Fibroblast of skin of back (primary cell): Measurements from ENCODE around the gene MYO5B.
"Not testable (repeated sequence)": the region's sequence is repeated elsewhere in the genome, so short reads cannot be mapped to it uniquely, and the experiment has no call there.

ENCODE experiments used
- DNase-seq: peaks from one replicate; pipeline ENCODE4 v3.0.0-alpha.2; 2013

MYO5B gene

GRCh38 chr18:49819823-49820671, 374.9 kb downstream of the MYO5B start:
- no peak for DNase-seq

DNA sequence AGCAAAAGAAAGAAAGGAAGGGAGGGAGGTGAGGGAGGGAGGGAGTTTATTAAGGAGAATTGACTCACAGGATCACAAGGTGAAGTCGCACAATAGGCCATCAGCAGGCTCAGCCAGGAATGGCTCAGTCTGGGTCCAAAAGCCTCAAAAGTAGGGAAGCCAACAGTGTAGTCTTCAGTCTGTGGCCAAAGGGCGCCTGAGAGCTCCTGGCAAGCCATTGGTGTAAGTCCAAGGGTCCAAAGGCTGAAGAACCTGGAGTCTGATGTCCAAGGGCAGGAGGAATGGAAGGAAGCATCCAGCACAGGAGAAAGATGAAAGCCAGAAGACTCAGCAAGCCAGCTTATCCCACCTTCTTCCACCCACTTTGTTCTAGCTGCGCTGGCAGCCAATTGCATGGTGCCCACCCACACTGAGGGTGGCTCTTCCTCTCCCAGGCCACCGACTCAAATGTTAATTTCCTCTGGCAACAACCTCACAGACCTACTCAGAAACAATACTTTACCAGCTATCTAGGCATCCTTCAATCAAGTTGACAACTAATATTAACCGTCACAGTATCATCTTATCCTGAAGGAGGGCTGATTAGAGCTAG, 375.8 kb downstream of the MYO5B start:
- DNase-seq: no peak

- no peak for DNase-seq
Observed at GRCh38 chr18:49817947-49818346, 377.0 kb downstream of the MYO5B start.

DNA sequence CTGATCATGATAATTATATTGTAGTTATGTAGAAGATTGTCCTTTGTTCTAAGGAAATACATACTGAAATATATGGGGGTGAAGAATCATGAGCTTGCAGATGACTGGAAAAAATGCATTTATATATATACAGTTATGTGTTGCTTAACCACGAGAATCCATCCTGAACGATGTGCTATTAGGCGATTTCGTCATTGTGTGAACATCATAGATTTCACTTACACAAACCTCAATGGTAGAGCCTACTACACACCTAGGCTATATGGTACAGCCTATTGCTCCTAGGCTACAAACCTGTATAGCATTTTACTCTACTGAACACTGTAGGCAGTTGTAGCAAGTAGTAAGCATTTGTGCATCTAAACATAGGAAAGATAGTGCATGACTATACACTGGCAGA, 379.0 kb downstream of the MYO5B start:
- no peak for DNase-seq

DNA sequence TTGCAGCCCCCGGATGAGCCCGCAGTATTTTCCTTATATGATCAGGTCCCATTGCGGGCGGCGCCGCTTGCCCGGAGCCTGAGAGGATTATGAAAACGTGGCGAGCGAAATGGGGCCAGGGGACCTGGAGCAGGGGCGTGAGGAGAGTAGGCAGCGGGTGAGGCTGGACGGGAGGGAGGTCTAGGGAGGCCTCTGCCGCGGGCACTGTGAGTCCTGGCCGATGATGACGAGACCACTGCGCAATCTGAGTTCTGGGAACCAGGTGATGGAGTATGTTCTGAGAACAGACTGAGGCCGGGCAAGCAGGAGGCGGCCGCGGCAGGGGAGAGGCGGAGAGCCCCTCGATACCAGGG, 380.8 kb downstream of the MYO5B start:
- peak; percentile 50 for DNase-seq

DNA sequence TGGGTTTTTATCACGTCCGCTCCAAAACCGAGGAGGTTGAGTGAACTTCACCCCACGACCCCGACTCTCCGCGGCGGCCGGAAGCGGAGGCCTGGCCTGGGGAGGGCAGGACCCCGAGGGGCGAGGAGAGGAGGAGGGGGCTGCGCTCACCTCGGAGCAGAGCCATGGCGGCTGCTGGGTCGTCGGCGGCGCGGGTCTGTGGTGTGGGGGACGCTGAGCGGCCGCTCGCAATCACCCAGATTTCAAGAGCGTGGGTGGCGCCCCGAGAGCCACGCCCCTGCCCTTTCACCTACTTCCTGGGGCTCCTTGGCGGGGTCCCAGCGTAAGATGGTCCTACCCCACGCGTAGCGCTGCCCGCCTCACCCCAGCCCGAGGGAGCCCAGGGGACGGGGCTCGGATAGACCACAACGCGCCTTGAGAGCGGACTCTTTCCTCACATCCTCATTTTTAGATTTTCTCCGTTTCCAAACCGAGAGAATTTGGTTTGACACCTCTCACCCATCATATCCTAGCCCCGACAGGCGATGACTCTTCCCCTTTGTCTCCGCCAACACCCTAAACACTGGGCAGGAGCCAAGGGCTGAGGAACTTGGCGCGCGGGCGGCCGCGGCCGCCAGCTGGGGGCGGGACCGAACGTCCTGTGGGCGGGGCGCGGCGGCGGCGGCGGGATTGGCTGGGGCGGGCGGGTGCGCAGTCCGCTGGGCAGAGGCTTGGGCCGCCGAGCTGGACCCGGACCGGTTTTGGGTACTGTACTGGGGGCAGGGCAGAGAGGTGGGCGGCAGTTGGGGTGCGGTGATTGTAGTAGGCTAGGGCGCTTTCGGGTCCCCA, 381.4 kb downstream of the MYO5B start, which contains the start of gene ACAA2:
TSS of gene ACAA2 (minus strand) at position 215 of the 828 bp plus-strand sequence. CDS start at position 166, 49 bp downstream.
- DNase-seq: peak; percentile 91

DNA sequence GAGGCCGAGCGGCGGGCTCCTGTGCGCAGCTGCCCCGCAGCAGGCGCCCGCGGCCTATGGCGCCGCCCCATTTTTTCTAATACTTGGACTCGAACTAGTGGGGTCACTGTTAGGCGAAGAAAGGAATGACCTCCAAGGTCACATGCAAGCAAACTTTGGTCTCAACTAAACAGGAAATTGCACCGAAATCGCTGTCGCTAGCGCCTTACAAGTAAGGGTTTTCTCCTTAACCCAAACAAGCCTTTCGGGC, 382.0 kb downstream of the MYO5B start:
- peak; percentile 37 for DNase-seq

DNA sequence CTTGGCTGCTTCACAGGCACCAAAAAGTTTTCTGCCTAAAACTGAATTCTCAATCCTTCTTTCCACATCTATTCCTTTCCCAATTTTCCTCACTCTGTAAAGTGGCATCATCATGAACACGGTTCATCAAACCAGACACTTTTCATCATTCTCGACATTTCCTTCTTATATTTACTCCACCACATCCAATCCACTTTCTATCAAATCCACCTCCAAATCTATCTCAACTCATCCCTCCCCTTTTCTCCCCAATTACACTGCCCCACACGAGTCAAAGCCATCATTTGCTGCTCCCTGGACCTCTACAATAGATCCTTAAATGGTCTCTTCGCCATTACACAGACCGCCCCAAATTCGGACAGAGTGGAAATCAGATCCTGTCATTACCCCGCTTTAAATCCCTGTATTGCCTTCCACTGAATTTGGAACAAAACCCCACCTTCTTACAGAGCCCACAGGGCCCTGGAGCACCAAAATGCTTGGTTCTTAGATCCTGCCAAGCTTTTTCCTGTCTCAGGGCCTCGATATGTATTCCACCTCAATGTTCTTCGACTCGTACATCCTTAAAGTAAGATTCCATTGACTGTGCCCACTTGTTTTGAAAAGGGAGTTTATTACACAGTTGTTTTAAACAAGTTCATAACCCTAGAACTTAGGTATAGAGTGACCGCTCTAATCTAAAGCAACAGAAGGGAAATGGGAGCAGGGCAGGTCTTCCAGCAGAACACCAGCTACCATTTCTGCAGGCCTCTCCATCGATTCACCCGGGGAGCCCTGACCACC, 382.5 kb downstream of the MYO5B start:
- DNase-seq: no peak

- DNase-seq: no peak
Observed at GRCh38 chr18:49811151-49811938, 383.6 kb downstream of the MYO5B start.

GRCh38 chr18:49808553-49809191, 386.3 kb downstream of the MYO5B start:
- not testable (repeated sequence) for DNase-seq

- no peak for DNase-seq
Observed at GRCh38 chr18:49804096-49804495, 390.9 kb downstream of the MYO5B start.

- DNase-seq: no peak
Observed at GRCh38 chr18:49802623-49803022, 392.3 kb downstream of the MYO5B start.

DNA sequence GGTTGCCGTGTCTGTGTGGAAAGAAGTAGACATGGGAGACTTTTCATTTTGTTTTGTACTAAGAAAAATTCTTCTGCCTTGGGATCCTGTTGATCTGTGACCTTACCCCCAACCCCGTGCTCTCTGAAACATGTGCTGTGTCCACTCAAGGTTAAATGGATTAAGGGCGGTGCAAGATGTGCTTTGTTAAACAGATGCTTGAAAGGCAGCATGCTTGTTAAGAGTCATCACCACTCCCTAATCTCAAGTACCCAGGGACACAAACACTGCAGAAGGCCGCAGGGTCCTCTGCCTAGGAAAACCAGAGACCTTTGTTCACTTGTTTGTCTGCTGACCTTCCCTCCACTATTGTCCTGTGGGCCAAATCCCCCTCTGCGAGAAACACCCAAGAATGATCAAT, 394.5 kb downstream of the MYO5B start:
- DNase-seq: not testable (repeated sequence)

DNA sequence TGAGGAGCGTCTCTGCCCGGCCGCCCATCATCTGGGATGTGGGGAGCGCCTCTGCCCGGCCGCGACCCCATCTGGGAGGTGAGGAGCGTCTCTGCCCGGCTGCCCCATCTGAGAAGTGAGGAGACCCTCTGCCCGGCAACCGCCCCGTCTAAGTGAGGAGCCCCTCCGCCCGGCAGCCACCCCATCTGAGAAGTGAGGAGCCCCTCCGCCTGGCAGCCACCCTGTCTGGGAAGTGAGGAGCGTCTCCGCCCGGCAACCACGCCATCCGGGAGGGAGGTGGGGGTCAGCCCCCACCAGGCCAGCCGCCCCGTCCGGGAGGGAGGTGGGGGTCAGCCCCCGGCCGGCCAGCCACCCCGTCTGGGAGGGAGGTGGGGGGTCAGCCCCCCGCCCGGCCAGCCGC, 395.1 kb downstream of the MYO5B start:
- DNase-seq: not testable (repeated sequence)

- no peak for DNase-seq
Observed at GRCh38 chr18:49798001-49798400, 396.9 kb downstream of the MYO5B start.

- peak; percentile 17 for DNase-seq
Observed at GRCh38 chr18:49795612-49796552, 399.1 kb downstream of the MYO5B start.

GRCh38 chr18:49794743-49795142, 400.2 kb downstream of the MYO5B start:
- DNase-seq: no peak

- DNase-seq: not testable (repeated sequence)
Observed at GRCh38 chr18:49789560-49790134, 405.3 kb downstream of the MYO5B start.

- no peak for DNase-seq
Observed at GRCh38 chr18:49788327-49788898, 406.5 kb downstream of the MYO5B start.
